IMR-90 (cell line): ENCODE measurements around the gene SNX33.

ENCODE experiments used
- CTCF ChIP-seq: conservative IDR thresholded peaks from 2 replicates; pipeline ENCODE4 v1.5.1; 2012; ENCODE audit warnings: mild to moderate bottlenecking, low read depth, low read length, improper control_type of control experiment
- MAFK ChIP-seq: IDR thresholded peaks from 2 replicates; pipeline ENCODE4 v1.6.1; 2012; ENCODE audit warnings: low read depth, low read length, improper control_type of control experiment
- POLR2A ChIP-seq: IDR thresholded peaks from 2 replicates; pipeline ENCODE4 v1.6.1; 2012; ENCODE audit warnings: mild to moderate bottlenecking, low read depth, low read length

- TF ChIP-seq CTCF = no peak
- no peak for TF ChIP-seq POLR2A
- TF ChIP-seq MAFK = no peak
Measured at GRCh38 chr15:75688831-75689230, 41.1 kb downstream of the SNX33 start.
